Dedifferentiated amniotic fluid mesenchymal stem cell (primary cell): Measurements from ENCODE around the gene RCOR3.

Experiments used
- DNase-seq: peaks from one replicate; pipeline ENCODE4 v3.0.0-alpha.2; 2016; ENCODE audit errors: extremely low spot score

Gene RCOR3

DNA sequence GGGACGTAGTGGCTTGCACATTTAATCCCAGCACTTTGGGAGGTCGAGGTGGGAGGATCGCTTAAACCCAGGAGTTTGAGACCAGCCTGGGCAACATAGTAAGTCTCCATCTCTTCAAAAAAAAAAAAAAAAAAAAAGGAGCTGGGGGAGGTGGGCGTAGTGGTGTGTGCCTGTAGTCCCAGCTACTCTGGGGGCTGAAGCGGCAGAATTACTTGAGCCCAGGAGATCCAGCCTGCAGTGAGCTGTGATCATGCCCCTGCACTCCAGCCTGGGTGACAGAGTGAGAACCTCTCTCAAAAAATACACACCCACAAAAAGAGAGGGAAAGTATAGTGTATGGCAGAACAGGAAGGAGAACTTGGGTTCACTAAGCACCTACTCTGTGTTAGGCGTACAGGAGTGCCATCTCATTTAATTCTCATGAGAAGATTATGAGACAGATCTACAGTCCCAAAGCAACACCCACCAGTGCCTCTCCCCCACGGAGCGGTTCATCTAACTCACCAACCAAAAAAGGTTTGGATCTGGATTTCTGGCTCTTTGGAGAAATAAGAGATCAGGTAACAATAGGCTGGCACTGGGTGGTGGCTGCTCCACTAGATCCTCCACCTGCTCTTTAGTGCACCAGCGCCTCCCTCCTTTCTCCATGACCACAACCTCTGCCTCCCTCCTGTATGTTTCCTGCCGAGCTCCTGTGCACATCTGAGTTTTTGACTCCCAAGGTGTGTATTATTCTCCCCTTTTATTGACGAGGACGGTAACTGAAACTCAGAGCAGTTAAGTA is 66.0 kb downstream of the RCOR3 start:
- no peak for DNase-seq

DNA sequence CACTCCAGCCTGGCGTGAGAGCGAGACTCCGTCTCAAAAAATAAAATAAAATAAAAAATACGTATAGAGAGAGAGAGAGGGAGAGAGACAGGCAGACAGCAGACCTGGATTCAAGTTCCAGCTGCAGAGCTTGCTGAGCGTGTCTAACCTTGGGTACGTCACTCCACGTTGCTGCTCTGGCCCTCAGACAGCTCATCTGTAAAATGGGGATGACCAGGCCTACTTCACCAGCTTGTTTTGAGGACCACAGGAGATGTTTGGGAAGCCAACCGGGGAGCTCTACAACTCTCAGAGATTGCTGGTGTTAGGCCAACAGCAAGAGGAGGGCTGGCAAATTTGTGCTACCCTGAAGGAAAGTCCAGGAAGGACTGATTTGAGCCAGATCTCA is 67.0 kb downstream of the RCOR3 start:
- DNase-seq, result no peak

DNA sequence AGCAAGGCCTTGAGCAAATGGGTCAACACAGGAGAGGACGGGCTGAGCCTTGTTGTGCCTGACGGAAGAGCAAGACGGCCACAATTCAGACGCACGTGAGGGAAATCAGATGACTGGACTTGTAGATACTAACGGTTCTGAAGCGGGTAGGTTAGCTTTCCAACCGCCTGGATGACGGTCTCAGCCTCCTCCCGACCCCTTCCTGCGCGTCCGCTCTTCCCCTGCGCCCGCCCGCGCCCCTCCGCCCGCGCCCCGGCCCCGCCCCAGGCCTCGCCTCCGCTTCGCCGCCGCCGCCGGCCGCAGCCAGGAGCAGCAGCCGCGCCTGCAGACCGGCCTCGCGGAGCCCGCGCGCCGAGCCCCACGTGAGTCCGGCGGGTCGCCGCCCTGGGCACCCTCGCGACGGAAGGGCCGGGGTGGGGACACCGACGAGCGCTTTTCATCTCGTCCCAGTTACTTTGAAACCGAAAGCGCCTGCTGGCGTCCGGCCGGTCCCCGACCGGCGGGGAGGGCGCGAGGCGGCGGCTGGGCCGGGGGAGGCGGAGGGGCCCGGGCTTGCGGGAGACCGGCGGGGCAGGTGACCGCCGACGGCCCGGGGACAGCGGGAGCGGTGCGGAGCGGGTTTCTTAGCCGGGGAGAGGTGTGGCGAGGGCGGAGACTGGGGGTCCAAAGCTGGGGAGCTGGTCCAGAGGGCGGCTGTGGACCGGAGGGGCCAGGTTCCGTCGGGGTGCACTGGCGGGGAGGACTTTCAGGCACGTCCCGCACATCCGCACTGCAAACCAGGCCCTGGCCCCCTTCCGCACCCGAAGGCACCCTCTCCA is 67.6 kb downstream of the RCOR3 start, which contains the start of gene TRAF5:
Gene TRAF5 (plus strand): TSS at position 306 of the 818 bp plus-strand sequence. CDS start 26,407 bp downstream, outside the sequence.
- DNase-seq, result peak; percentile 17

DNA sequence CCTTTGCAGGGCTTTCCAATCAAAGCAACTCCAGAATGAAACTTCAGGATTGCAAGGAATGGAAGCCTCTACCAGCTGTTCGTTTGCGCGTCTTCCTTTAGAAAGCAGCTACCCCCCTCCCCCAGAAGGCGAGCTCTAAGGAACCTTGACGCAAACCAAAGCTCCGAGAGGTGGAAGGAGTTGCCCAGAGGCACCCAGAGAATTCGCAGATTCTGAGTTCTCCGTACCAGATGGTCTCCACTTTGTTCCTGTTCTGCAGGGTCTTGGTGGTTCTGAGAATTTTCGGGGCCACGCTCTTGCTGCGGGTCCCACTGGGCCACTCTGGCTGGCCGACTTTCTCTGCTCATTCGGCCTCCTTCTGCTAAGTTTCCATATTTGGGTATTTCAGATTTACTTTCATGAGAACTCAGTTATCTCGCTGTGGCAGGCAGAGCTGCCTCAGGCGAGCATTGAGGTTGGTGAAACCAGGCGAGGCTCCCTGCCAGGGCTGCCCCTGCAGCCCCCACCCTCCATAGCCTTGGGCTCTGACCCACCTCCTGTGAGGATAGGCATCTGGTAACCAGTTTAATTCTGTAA is 68.3 kb downstream of the RCOR3 start:
- DNase-seq, result peak; percentile 57

DNA sequence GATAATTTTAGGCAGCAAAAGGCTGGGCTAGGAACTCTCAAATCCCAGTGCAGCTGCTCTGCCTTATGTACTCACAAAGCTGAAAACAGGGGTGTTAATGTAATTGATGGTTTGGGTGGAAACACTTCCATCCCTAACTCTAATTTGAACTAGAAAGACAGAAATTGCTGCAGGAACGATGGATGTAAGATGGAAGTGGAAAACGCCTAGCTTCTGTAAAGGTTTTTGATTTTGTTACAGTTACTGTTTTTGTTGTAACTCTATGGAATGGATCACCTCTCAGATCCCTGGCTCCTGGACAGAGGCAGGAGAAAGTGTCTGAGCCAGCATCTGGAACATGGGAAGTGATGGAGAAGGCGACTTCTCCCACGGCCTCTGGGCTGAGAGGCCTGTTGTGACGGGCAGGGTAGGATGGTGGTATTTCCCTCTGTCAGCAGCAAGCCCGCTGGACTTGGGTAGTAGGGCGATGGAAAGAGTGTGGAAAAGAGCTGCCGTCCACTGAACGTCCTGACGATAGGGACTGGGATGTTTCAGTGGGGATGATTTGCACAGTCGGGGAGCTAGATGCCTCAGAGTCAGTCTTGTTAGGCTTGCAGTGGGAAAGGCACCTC is 69.0 kb downstream of the RCOR3 start:
- no peak for DNase-seq

DNA sequence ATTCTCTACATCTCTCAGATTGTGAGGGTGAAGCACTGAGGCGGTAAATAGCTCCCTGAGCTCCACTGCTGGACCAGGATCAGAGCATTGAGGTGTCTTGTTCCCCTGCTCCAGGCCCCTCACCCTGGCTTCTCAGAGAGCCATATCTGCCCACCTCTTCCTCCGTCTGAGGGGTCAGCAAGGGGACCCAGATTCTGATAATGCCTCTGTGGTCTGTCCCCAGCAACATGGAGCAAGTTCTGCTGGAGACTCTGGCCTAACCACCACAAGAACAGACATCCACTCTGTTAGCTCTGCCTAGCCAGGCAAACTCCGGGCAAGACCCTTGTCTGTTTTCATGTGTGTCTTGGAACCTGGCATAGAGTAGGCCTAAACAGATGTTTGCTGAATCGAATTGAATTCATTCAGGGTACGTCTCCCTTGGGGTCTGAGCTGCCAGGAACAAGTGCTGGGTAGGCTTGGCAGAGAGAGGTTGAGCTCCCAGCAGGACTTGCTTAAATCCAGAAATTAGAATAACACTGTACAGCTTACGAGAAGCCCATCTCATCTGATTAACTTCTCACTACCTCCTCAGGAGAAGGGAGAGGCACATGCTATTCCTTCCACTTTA is 69.8 kb downstream of the RCOR3 start:
- DNase-seq, result no peak

DNA sequence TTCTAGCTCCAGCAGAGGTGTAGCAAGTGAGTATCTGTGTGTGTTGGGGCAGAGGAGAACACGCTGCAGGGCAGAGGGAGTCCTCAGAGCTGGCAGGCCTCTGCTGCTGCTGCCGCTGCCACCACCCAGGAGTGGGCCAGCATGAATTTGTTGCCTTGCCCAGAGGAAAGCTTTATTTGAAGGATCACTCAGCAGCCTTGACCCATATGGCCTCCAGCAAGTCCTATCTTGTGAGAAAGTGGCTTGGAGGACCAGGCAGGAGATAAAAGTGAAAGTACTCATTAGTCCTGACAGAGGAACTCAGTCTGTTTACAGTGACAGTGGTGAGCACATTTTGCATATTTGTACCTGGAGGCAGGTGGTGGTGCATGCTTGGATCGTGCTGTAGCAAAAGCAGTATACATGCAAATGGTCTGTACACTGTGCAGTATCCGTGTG is 70.6 kb downstream of the RCOR3 start:
- DNase-seq, result no peak

DNA sequence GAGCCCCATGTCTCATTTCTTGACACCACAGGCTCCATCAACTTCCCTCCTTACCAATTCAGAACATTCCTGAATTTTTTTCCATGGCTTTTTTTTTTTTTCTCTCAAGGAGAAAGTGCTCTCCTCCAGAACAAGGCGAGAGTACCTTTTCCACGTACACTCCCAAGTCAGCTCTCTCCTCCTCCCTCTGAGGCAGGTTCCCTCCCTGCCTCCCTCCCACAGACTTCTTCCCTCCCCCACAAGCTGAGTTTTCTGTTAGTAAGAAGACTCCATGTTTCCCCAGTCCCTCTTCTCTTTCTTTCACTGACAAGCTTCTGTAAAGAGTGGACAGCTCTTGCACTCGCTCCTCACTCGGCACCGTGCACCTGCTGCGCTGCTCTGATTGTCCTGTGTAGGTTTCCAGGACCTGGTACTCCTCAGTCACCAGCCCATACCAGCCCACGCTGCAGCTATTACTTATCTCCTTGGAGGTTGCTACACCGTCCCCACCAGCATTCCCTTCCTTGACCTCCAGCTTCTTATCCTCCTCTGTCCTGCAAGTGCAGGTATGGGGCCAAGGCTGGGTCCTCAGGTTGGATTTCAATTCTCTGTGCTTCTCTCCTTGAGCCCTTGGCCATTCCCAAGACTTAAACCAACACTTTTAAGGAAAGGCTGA is 71.2 kb downstream of the RCOR3 start:
- DNase-seq, result no peak

DNA sequence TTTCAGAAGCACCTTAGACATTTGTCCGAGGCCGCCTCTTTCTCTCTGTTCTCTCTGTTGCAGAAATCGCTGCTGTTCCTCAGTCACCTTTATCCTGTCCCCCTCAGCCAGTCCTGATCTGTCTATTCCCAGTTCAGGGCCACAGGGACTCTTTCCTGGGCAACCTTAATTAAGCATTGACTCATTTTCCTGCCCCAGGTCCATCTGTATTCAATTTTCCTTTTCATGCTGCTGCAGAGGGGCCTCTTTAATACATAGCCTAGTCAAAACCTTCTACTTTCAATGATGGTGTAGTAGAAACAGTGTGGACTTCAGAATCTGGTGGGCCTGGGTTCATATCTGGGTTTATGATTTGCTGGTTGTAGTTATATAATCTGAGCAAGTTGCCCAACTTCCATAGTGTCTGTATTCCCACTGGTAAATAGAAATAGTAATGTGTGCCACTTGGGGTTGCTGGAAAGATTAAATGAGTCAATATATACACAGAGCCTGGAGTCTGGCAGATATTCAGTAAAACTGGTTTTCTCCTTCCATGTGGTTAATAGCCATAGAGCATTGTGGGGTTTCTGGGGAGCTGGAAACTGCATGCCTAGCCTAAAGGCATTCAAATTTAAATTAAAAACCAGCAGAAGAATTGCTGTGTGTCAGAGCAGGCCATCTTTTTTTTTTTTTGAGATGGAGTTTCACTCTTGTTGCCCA is 72.0 kb downstream of the RCOR3 start:
- DNase-seq, result no peak

DNA sequence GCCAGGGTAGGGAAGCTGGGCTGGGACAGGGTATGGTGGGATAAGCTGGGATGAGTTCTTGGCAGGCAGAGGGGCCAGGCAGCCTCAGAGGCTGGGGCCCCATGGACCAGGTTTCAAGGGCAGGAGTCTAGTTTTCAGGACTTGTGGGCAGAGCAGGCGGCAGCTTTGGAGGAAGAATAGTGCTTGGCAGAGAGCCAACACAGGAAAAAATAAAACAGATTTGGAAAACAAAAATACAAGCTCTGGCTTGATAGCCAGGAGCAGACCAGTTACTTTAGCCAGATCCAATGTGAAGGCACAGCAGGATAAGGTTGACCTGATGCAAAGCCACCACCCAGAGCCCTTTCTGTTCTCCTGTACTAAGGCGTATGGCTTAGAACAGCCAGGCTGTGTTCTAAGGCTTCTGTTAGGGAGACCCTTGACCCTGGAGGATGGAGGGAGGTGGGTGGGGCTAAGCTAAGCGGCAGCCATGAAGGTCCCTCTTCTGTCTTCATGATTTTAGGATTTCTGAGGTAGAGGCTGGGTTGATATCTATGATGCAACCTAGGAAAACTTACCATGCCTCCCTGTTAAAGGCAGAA is 73.0 kb downstream of the RCOR3 start:
- no peak for DNase-seq

DNA sequence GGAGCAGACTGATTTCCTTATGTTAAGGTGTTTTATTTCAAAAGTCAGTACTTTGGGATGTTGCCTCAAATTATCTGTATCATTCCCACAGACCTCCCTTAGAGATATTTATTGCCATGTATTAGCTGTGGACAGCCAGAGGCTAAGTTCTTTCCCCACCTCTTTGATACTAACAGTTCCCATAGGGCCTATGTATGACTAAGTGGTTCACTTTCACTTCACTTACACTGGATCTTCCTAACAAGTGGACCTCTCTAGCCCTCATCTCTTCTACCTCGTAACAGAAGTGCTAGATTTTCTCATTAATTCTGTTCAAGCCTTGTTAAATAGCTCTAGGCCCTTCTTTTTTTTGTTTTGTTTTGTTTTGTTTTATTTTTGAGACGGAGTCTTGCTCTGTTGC is 73.7 kb downstream of the RCOR3 start:
- no peak for DNase-seq

DNA sequence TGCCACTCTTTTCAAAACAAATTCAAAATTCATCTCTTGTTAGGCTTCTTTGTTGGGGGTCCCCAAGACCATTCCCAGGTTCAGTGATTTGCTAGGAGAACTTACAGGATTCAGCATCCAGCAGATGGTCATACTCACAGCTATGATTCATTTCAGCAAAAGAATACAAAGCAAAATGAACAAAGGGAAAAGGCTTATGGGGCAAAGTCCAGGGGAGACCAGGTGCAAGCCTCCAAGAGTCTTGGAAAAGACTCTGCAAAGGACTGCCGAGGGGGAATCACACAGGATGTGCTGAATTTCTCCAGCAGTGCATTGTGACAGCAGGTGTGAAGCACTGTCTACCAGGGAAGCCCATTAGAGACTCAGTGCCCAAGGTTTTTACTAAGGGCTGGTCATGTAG is 74.7 kb downstream of the RCOR3 start:
- no peak for DNase-seq

DNA sequence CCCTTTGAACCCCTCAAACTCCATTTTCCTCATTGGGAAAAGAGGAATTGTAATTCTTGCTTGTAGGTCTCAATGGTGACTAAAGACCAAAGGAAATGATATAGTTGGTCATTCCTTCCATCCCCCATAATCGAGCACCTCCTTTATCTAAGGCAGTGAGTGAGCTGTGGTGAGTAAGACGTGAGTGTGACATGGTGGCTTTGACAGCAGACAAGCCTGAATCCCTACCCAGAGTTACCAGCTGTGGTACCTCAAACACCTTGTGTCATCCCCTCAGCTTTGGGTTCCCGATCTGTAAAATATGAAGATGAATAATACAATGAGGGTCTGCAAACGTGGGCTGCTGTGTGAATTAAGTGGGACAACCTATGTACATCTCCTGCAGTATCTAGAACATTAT is 75.8 kb downstream of the RCOR3 start:
- no peak for DNase-seq

DNA sequence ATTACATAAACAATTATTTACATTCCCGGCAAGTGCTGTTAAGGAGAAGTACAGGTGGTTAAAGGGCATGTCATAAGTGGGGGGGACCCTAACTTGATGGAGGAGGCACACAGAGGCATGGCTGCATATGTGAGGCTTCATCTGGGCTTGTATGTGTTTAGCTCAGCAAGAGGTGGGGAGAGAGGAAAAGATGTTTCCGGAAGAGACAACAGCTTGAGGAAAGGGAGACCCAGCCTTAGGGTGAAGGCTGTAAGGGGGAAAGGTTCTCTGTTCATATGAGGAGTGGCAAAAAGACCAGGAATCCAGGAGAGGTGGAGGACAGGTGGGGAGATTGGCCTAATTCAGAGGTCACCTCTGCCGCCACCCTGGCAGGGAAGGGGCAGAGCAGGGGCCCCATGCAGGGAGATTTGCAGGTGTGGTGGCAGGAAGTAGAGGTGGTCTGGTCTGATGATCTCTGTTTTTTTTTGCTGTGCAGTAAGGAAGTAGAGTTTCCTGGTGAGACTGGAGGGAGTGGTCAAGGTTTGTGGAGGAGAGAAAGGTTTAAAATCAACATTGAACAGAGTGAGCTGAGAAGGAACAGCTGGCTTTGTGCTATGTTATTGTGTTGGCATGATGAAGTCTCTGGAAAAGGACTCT is 76.5 kb downstream of the RCOR3 start:
- DNase-seq, result no peak

DNA sequence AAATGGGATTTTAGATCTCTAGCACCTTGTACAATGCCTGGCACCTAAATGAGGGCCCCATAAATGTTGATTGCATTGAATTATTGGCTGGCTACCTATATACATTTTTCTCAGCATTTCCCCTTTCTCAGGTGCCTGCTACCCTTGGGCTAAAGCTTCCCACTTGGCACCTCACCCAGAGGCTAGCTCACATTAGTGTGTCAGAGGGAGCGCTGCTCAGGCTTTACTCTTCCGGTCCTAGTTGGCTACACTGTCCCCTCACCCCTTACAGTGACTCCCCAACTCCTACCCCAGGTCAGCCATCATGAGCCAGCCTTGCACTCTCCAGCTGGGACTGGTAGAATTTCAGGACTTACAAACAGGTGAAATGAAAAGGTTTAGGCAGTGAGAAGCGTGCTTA is 77.0 kb downstream of the RCOR3 start:
- DNase-seq, result no peak

DNA sequence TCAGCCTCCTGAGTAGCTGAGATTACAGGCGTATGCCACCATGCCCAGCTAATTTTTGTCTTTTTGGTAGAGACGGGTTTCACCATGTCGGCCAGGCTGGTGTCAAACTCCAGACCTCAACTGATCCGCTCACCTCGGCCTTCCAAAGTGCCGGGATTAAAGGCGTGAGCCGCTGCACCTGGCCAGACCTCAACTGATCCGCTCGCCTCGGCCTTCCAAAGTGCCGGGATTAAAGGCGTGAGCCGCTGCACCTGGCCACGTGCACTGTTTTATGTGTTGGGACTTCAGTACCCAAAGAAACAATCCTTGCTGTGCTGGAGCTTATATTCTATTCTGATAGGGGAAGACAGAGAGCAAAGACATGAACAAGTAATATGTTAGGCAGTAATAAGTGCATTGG is 77.6 kb downstream of the RCOR3 start:
- no peak for DNase-seq

DNA sequence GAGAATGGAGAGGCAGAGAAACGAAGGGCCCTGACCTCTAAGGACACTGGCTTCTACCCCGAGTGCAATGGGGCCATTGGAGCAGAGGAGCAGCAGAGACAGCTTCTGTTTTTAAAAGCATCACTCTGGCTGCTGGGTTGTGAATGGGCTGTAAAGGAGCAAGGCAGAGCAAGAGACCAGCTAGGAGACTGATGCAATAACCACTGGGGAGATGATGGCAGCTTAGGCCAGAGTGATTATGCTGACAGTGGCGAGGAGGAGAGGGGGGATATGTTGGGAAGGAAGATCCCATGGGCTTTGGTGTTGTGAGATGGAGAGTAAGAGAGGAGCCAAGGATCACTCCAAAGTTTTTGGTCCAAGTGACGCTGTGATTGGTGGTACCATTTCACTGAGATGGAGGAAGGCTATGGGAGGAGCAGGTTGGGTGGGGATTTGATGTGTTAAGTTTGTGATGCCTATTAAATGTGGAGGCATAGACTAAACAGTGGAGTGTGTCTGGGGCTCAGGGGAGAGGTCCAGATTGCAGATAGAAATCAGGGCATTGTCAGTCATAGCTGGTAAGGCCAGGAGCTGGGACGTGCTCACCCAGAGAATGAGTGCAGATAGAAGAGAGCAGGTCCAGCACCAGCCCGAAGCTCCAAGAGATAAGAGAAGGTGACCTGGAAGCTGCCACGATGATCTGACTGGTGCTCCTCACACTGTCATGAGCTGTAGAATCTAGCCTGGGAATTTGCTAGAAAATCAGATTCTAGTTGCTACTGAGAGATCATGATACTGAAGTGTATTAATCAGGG is 78.5 kb downstream of the RCOR3 start:
- DNase-seq, result no peak

DNA sequence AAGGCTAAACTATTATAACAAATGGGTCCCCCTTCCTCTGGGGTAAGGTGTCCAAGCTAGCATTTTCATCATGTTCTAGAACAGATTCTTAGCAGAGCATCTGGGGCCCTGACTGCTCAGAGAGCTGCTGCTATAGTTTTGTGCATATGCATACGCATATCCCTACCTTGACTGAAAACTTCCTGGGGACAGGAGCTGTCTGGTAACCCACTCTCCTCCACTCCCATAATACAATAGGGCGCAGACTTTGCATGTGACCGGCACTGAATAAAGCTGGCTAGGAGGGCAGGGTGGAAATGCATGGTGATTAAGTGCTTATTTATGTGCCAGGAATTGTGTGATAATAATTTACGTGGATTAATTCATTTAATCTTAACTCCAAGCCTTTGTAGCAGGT is 79.1 kb downstream of the RCOR3 start:
- no peak for DNase-seq

DNA sequence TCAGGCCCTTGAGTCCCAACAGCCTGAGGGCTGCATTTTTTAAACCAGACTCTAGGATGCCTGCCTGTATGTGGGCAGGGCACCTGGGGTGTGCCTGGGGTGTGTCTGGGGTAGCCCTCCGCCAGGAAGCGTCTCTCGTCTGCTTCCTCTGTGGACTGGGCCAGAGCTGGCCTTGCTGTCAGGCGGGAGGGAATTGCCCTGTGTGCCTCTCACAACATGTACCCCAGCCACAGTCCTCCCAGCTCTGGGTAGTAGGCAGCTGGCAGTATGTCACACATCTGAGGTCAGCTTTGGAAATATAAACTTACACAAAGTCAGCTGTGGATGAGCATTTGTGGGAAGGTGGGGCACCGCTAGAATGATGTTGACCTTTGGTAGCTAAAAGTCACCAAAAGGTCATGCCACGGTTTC is 80.5 kb downstream of the RCOR3 start:
- DNase-seq, result no peak
